Trophoblast cell (in vitro differentiated cells and primary cell): ENCODE data around the gene BAIAP2.

ENCODE experiments used
- DNase-seq, 2 donors: peaks; one replicate each; pipeline ENCODE4 v3.0.0-alpha.2; 2016
- H2AFZ ChIP-seq: 2 replicates; pipeline ENCODE4 v1.6.1; 2013; ENCODE audit warnings: low read length, moderate library complexity, mild to moderate bottlenecking; ENCODE audit not compliant: insufficient read depth, poor library complexity
- H2AK5ac ChIP-seq: 2 replicates; pipeline ENCODE4 v1.6.1; 2013; ENCODE audit warnings: mild to moderate bottlenecking, low read length
- H2BK120ac ChIP-seq: 2 replicates; pipeline ENCODE4 v1.6.1; 2013; ENCODE audit warnings: low read length, mild to moderate bottlenecking, moderate library complexity; ENCODE audit not compliant: insufficient read depth, poor library complexity
- H2BK12ac ChIP-seq: 2 replicates; pipeline ENCODE4 v1.6.1; 2013; ENCODE audit warnings: mild to moderate bottlenecking, low read length, moderate library complexity
- H2BK5ac ChIP-seq: 2 replicates; pipeline ENCODE4 v1.6.1; 2013; ENCODE audit warnings: low read length, low read depth, moderate library complexity, mild to moderate bottlenecking; ENCODE audit not compliant: poor library complexity
- H3K14ac ChIP-seq: 2 replicates; pipeline ENCODE4 v1.6.1; 2013; ENCODE audit warnings: mild to moderate bottlenecking, low read length
- H3K18ac ChIP-seq: 2 replicates; pipeline ENCODE4 v1.6.1; 2013; ENCODE audit warnings: mild to moderate bottlenecking, low read length
- H3K23ac ChIP-seq: 2 replicates; pipeline ENCODE4 v1.6.1; 2013; ENCODE audit warnings: low read length
- H3K27ac ChIP-seq: 2 replicates; pipeline ENCODE4 v1.5.1; 2013; ENCODE audit warnings: low read depth, mild to moderate bottlenecking, inconsistent platforms, low read length, moderate library complexity
- H3K27me3 ChIP-seq: 2 replicates; pipeline ENCODE4 v1.6.1; 2013; ENCODE audit warnings: inconsistent platforms, mild to moderate bottlenecking, low read length, moderate library complexity; ENCODE audit not compliant: insufficient read depth
- H3K36me3 ChIP-seq, 2 experiments: 1 replicate in 1 of 2; 2 replicates in 1 of 2; pipeline ENCODE4 v1.6.1; 2013; ENCODE audit warnings: low read length in 2 of 2, mild to moderate bottlenecking in 2 of 2, moderate library complexity in 1 of 2; ENCODE audit not compliant: insufficient read depth in 2 of 2, control insufficient read depth in 1 of 2
- H3K4ac ChIP-seq: 2 replicates; pipeline ENCODE4 v1.6.1; 2013; ENCODE audit warnings: low read depth, mild to moderate bottlenecking, low read length, moderate library complexity
- H3K4me1 ChIP-seq, 2 experiments: 1 replicate in 1 of 2; 2 replicates in 1 of 2; pipeline ENCODE4 v1.6.1; 2013; ENCODE audit warnings: low read length in 2 of 2, mild to moderate bottlenecking in 2 of 2, moderate library complexity in 1 of 2; ENCODE audit not compliant: insufficient read depth in 2 of 2, control insufficient read depth in 1 of 2
- H3K4me2 ChIP-seq: 2 replicates; pipeline ENCODE4 v1.6.1; 2013; ENCODE audit warnings: inconsistent platforms, mild to moderate bottlenecking, low read length, moderate library complexity
- H3K4me3 ChIP-seq: 2 replicates; pipeline ENCODE4 v1.5.1; 2013; ENCODE audit warnings: mild to moderate bottlenecking, low read depth, low read length, inconsistent platforms
- H3K79me1 ChIP-seq: one replicate; pipeline ENCODE4 v1.6.1; 2013; ENCODE audit warnings: low read length
- H3K79me2 ChIP-seq: 2 replicates; pipeline ENCODE4 v1.6.1; 2013; ENCODE audit warnings: low read length, mild to moderate bottlenecking; ENCODE audit not compliant: control insufficient read depth, insufficient read depth, poor library complexity
- H3K9ac ChIP-seq: 2 replicates; pipeline ENCODE4 v1.6.1; 2013; ENCODE audit warnings: mild to moderate bottlenecking, low read length
- H3K9me3 ChIP-seq: 2 replicates; pipeline ENCODE4 v1.6.1; 2013; ENCODE audit warnings: low read depth, mild to moderate bottlenecking, control low read depth, inconsistent platforms, low read length; ENCODE audit not compliant: insufficient read depth
- H4K12ac ChIP-seq: 2 replicates; pipeline ENCODE4 v1.6.1; 2013; ENCODE audit warnings: low read depth, mild to moderate bottlenecking, low read length, moderate library complexity
- H4K8ac ChIP-seq: 2 replicates; pipeline ENCODE4 v1.6.1; 2013; ENCODE audit warnings: low read depth, mild to moderate bottlenecking, low read length, moderate library complexity
- H4K91ac ChIP-seq: one replicate; pipeline ENCODE4 v1.6.1; 2013; ENCODE audit warnings: low read depth, mild to moderate bottlenecking, low read length, moderate library complexity
- WGBS: extraction: QIAGEN DNeasy Blood & Tissue Kit; methylation state at CpG from one replicate; pipeline ENCODE4 v1.1.7; 2013; ENCODE audit warnings: missing lambda C conversion rate; ENCODE audit not compliant: insufficient read length, insufficient coverage; ENCODE audit errors: extremely low coverage; 5-methylcytosine and 5-hydroxymethylcytosine counted together

The BAIAP2 gene

GRCh38 chr17:81025065-81025740 is 9.7 kb upstream of the BAIAP2 start:
- H3K9me3 ChIP-seq: no peaks in the 10 kb centered on the region
- no peak overlapping the region for H2AK5ac ChIP-seq
- H3K4me3 ChIP-seq: no peak overlapping the region
- WGBS: no CpG with 5 or more reads among the region's 16 CpGs
- no peaks in the 10 kb centered on the region for H3K27me3 ChIP-seq
- H2BK12ac ChIP-seq: no peak overlapping the region
- no peak for DNase-seq
- no peaks in the 10 kb centered on the region for H3K36me3 ChIP-seq
- no peak overlapping the region for H4K8ac ChIP-seq
- H2BK120ac ChIP-seq: no peak overlapping the region
- H2BK5ac ChIP-seq: no peak overlapping the region
- no peaks in the 10 kb centered on the region for H3K79me2 ChIP-seq
- H4K12ac ChIP-seq: no peak overlapping the region
- no peak overlapping the region for H3K18ac ChIP-seq
- no peak overlapping the region for H4K91ac ChIP-seq
- H3K4ac ChIP-seq: no peak overlapping the region
- H3K79me1 ChIP-seq: peaks cover 2% of the 10 kb centered on the region
- H3K4me1 ChIP-seq: peaks cover 2% of the 10 kb centered on the region in 2 experiments
- no peak overlapping the region for H2AFZ ChIP-seq
- no peak overlapping the region for H3K9ac ChIP-seq
- no peak overlapping the region for H3K23ac ChIP-seq
- H3K4me2 ChIP-seq: no peak overlapping the region
- no peak overlapping the region for H3K14ac ChIP-seq
- H3K27ac ChIP-seq: no peak overlapping the region

GRCh38 chr17:81025741-81026129 is 9.2 kb upstream of the BAIAP2 start:
- Histone ChIP-seq H3K27ac (no peak overlapping the region), H3K27me3 (no peaks in the 10 kb centered on the region), H3K14ac (no peak overlapping the region), H3K9me3 (no peaks in the 10 kb centered on the region), H3K79me2 (no peaks in the 10 kb centered on the region), H3K23ac (no peak overlapping the region), H3K4ac (no peak overlapping the region), H3K18ac (no peak overlapping the region), H2BK12ac (no peak overlapping the region), H2BK5ac (no peak overlapping the region), H4K8ac (no peak overlapping the region), H3K79me1 (peaks cover 2% of the 10 kb centered on the region), H3K4me2 (no peak overlapping the region), H3K36me3 (no peaks in the 10 kb centered on the region), H3K4me1 (peaks cover 2% of the 10 kb centered on the region in 2 experiments), H2AK5ac (no peak overlapping the region), H4K91ac (no peak overlapping the region), H3K4me3 (no peak overlapping the region), H3K9ac (no peak overlapping the region), H2AFZ (no peak overlapping the region), H2BK120ac (no peak overlapping the region), H4K12ac (no peak overlapping the region)
- WGBS: no CpG with 5 or more reads among the region's 22 CpGs
- DNase-seq: peak in 1 of 2 donors; percentile 23

GRCh38 chr17:81026266-81027036 is 8.5 kb upstream of the BAIAP2 start:
- Histone ChIP-seq H3K9ac (no peak overlapping the region), H2AFZ (no peak overlapping the region), H3K23ac (no peak overlapping the region), H2AK5ac (no peak overlapping the region), H3K4me1 (peaks cover 2% of the 10 kb centered on the region in 2 experiments), H3K4ac (no peak overlapping the region), H3K79me1 (peaks cover 2% of the 10 kb centered on the region), H3K27ac (no peak overlapping the region), H4K91ac (no peak overlapping the region), H2BK120ac (no peak overlapping the region), H2BK5ac (no peak overlapping the region), H3K4me2 (no peak overlapping the region), H3K18ac (no peak overlapping the region), H3K79me2 (no peaks in the 10 kb centered on the region), H4K12ac (no peak overlapping the region), H2BK12ac (no peak overlapping the region), H3K27me3 (no peaks in the 10 kb centered on the region), H3K9me3 (no peaks in the 10 kb centered on the region), H4K8ac (no peak overlapping the region), H3K36me3 (no peaks in the 10 kb centered on the region), H3K14ac (no peak overlapping the region), H3K4me3 (no peak overlapping the region)
- no peak for DNase-seq
- WGBS: no CpG with 5 or more reads among the region's 31 CpGs

GRCh38 chr17:81027038-81027437 is 7.9 kb upstream of the BAIAP2 start:
- no CpG with 5 or more reads among the region's 15 CpGs for WGBS
- Histone ChIP-seq H3K4me2 (no peak overlapping the region), H3K9me3 (no peaks in the 10 kb centered on the region), H2AFZ (no peak overlapping the region), H2AK5ac (no peak overlapping the region), H3K36me3 (no peaks in the 10 kb centered on the region), H3K27me3 (no peaks in the 10 kb centered on the region), H3K4me3 (no peak overlapping the region), H3K4me1 (peaks cover 2% of the 10 kb centered on the region in 2 experiments), H2BK120ac (no peak overlapping the region), H4K91ac (no peak overlapping the region), H3K27ac (no peak overlapping the region), H3K14ac (no peak overlapping the region), H3K79me2 (no peaks in the 10 kb centered on the region), H3K23ac (no peak overlapping the region), H4K8ac (no peak overlapping the region), H3K18ac (no peak overlapping the region), H2BK12ac (no peak overlapping the region), H2BK5ac (no peak overlapping the region), H4K12ac (no peak overlapping the region), H3K79me1 (peaks cover 2% of the 10 kb centered on the region), H3K4ac (no peak overlapping the region), H3K9ac (no peak overlapping the region)
- peak in 1 of 2 donors; percentile 23 for DNase-seq
